ENCODE measurements around the gene RINT1. TPM values are rescaled to one million over a fixed set of nuclear protein-coding genes. Genes with fewer than 3 reads are reported as not detected.

Gene RINT1
- polyA plus RNA-seq, 1 of the 3 experiments (the other 2 are of a cell fraction), result 13.1 TPM

GRCh38 chr7:105590793-105591192 lies 58.8 kb downstream of the RINT1 start:
- POLR2A ChIA-PET, result no interaction called here
- no peaks in the 10 kb centered on the region for H3K79me2 ChIP-seq (ENCODE audit: insufficient read depth)
- WGBS (ENCODE audit: low lambda C conversion rate), result 56% methylated on average over 5 of the region's 5 CpGs
- no peaks in the 10 kb centered on the region for H4K20me1 ChIP-seq (ENCODE audit: insufficient read depth)
- H3K4me2 ChIP-seq, result no peak overlapping the region
- CTCF ChIA-PET, result interaction anchor here (0.7 to 3.7 kb wide), 13 partner anchors 8 to 707 kb away, joined by 3 to 29 read pairs (median 4); partner anchors contain the start of genes EFCAB10 and RINT1
- no peaks in the 10 kb centered on the region for H3K9me3 ChIP-seq
- H2AFZ ChIP-seq (ENCODE audit: low read depth), result no peak overlapping the region
- no peak for DNase-seq
- no peaks in the 10 kb centered on the region for H3K36me3 ChIP-seq (replicated peaks in 1 of 2; ENCODE audit: control insufficient read depth in 1 of 2, insufficient read depth in 2 of 2, low read length in 1 of 2)
- TF ChIP-seq REST (IDR thresholded peaks at IDR 0.05; ENCODE audit: low read depth, low read length) (no peak), FOSL2 (IDR thresholded peaks at IDR 0.05; ENCODE audit: borderline replicate concordance, low read depth) (no peak), MAX (IDR thresholded peaks at IDR 0.05; ENCODE audit: low read depth) (no peak), TAF1 (IDR thresholded peaks at IDR 0.05; ENCODE audit: borderline replicate concordance, low read depth, low read length) (no peak), MXI1 (IDR thresholded peaks at IDR 0.05; ENCODE audit: low read depth, low read length) (no peak), YY1 (IDR thresholded peaks at IDR 0.05; ENCODE audit: low read depth) (no peak), FOXM1 (IDR thresholded peaks at IDR 0.05; ENCODE audit: low read depth) (no peak)
- no peak overlapping the region for H3K9ac ChIP-seq
- no peaks in the 10 kb centered on the region for H3K27me3 ChIP-seq (ENCODE audit: insufficient read depth)
- no peaks in the 10 kb centered on the region for H3K9me2 ChIP-seq
- no peak overlapping the region for H3K27ac ChIP-seq (ENCODE audit: low read depth in 2 of 2, low read length in 1 of 2)
- H3K4me3 ChIP-seq (ENCODE audit: low read depth in 2 of 2, low read length in 1 of 2), result no peak overlapping the region
- H3K4me1 ChIP-seq (ENCODE audit: control insufficient read depth in 1 of 2, insufficient read depth in 2 of 2, low read depth in 1 of 2, low read length in 1 of 2), result peaks cover 0 to 6% of the 10 kb centered on the region in 2 experiments; a peak in 1 of 4 replicates
- peaks cover 4% of the 10 kb centered on the region for H3F3A ChIP-seq (replicated peaks; ENCODE audit: insufficient read depth)

DNA sequence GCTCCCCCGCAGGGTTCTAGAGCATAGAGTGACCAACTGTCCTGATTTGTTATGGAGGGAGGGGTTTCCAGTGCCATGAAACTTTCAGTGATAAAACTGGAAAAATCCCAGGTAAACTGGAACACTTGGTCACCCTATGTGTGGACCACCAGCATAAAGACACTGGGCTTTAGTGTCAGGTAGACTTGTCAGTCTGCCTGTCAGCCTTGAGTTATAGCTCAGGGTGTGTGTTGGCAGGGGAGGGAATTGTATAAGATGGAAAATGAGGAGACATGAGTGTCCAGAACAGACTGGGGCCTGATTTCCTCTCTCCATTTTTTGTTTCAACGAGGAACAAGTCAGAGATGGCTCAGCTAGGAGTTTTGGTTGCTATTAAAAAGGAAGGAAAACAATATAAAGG lies 59.5 kb downstream of the RINT1 start:
- TF ChIP-seq MEF2A (IDR thresholded peaks at IDR 0.05; ENCODE audit: borderline replicate concordance, low read depth), result no peak
- H3K4me1 ChIP-seq (ENCODE audit: control insufficient read depth in 1 of 2, insufficient read depth in 2 of 2, low read depth in 1 of 2, low read length in 1 of 2), result peaks cover 0 to 6% of the 10 kb centered on the region in 2 experiments; a peak in 1 of 4 replicates
- no peaks in the 10 kb centered on the region for H4K20me1 ChIP-seq (ENCODE audit: insufficient read depth)
- 55% methylated on average over 2 of the region's 2 CpGs for WGBS (ENCODE audit: low lambda C conversion rate)
- peaks cover 4% of the 10 kb centered on the region for H3F3A ChIP-seq (replicated peaks; ENCODE audit: insufficient read depth)
- ChIA-PET CTCF (interaction anchor here (0.7 to 3.7 kb wide), 14 partner anchors 10 to 707 kb away, joined by 3 to 29 read pairs (median 3); partner anchors contain the start of genes EFCAB10 and RINT1), POLR2A (interaction anchor here (0.7 kb wide), 1 partner anchor 89 kb away, joined by 3 read pairs; no protein-coding TSS in a partner anchor)
- H3K27me3 ChIP-seq (ENCODE audit: insufficient read depth), result no peaks in the 10 kb centered on the region
- DNase-seq, result no peak
- no peak overlapping the region for H3K4me2 ChIP-seq
- no peak overlapping the region for H3K9ac ChIP-seq
- no peaks in the 10 kb centered on the region for H3K36me3 ChIP-seq (replicated peaks in 1 of 2; ENCODE audit: control insufficient read depth in 1 of 2, insufficient read depth in 2 of 2, low read length in 1 of 2)
- H3K27ac ChIP-seq (ENCODE audit: low read depth in 2 of 2, low read length in 1 of 2), result no peak overlapping the region
- no peaks in the 10 kb centered on the region for H3K9me3 ChIP-seq
- no peaks in the 10 kb centered on the region for H3K9me2 ChIP-seq
- no peak overlapping the region for H3K4me3 ChIP-seq (ENCODE audit: low read depth in 2 of 2, low read length in 1 of 2)
- no peak overlapping the region for H2AFZ ChIP-seq (ENCODE audit: low read depth)
- no peaks in the 10 kb centered on the region for H3K79me2 ChIP-seq (ENCODE audit: insufficient read depth)
